ENCODE results near the gene RAET1E. TPM values are rescaled to one million over a fixed set of nuclear protein-coding genes. Genes with fewer than 3 reads are reported as not detected.
"Not testable (repeated sequence)": the region's sequence is repeated elsewhere in the genome, so short reads cannot be mapped to it uniquely, and the experiment has no call there.

Gene RAET1E
- total RNA-seq, 1 donor from 2014 or later: not detected

GRCh38 chr6:149925253-149925973 is 27.5 kb upstream of the RAET1E start:
- H3K36me3 Mint-ChIP-seq (ENCODE audit: low read depth): no peaks in the 10 kb centered on the region
- no peak for DNase-seq (ENCODE audit: low spot score)
- H3K27me3 Mint-ChIP-seq (ENCODE audit: low read depth): peaks cover 83% of the 10 kb centered on the region
- intact Hi-C loops (cut with micrococcal nuclease): loop anchor here (10.0 kb wide), 2 partner anchors 201 to 361 kb away; partner anchors contain the start of gene GINM1
- H3K9me3 Mint-ChIP-seq: no peaks in the 10 kb centered on the region
- no peak overlapping the region for H3K27ac Mint-ChIP-seq
- peaks cover 18% of the 10 kb centered on the region for H3K4me1 Mint-ChIP-seq (ENCODE audit: low read depth)
- peak overlapping the region; percentile 37 for H3K4me3 Mint-ChIP-seq (ENCODE audit: low read depth)

GRCh38 chr6:149924933-149925252 is 27.0 kb upstream of the RAET1E start:
- H3K27me3 Mint-ChIP-seq (ENCODE audit: low read depth): peaks cover 83% of the 10 kb centered on the region
- peaks cover 18% of the 10 kb centered on the region for H3K4me1 Mint-ChIP-seq (ENCODE audit: low read depth)
- intact Hi-C loops (cut with micrococcal nuclease): loop anchor here (10.0 kb wide), 2 partner anchors 200 to 360 kb away; partner anchors contain the start of gene GINM1
- H3K27ac Mint-ChIP-seq: no peak overlapping the region
- DNase-seq (ENCODE audit: low spot score): no peak
- H3K4me3 Mint-ChIP-seq (ENCODE audit: low read depth): no peak overlapping the region
- no peaks in the 10 kb centered on the region for H3K9me3 Mint-ChIP-seq
- H3K36me3 Mint-ChIP-seq (ENCODE audit: low read depth): no peaks in the 10 kb centered on the region

- Mint-ChIP-seq H3K27me3 (ENCODE audit: low read depth) (peaks cover 79% of the 10 kb centered on the region), H3K9me3 (no peaks in the 10 kb centered on the region)
- intact Hi-C loops (cut with micrococcal nuclease): loop anchor here (10.0 kb wide), 2 partner anchors 200 to 360 kb away; partner anchors contain the start of gene GINM1
Measured at GRCh38 chr6:149924206-149924932, 26.5 kb upstream of the RAET1E start.

GRCh38 chr6:149923327-149923986 is 25.5 kb upstream of the RAET1E start:
- intact Hi-C loops (cut with micrococcal nuclease): loop anchor here (1.0 to 10.0 kb wide), 3 partner anchors 58 to 359 kb away; partner anchors contain the start of gene GINM1
- no peak for DNase-seq (ENCODE audit: low spot score)
- Mint-ChIP-seq H3K27ac (no peak overlapping the region), H3K36me3 (ENCODE audit: low read depth) (no peaks in the 10 kb centered on the region), H3K4me1 (ENCODE audit: low read depth) (peaks cover 18% of the 10 kb centered on the region), H3K9me3 (no peaks in the 10 kb centered on the region), H3K27me3 (ENCODE audit: low read depth) (peaks cover 78% of the 10 kb centered on the region), H3K4me3 (ENCODE audit: low read depth) (peak overlapping the region; percentile 71)

More at GRCh38 chr6:149924206-149924932, 26.5 kb upstream of the RAET1E start:
- Mint-ChIP-seq H3K4me1 (ENCODE audit: low read depth) (peaks cover 18% of the 10 kb centered on the region), H3K4me3 (ENCODE audit: low read depth) (peak overlapping the region; percentile 10), H3K36me3 (ENCODE audit: low read depth) (no peaks in the 10 kb centered on the region), H3K27ac (no peak overlapping the region)
- DNase-seq (ENCODE audit: low spot score): no peak

- DNase-seq (ENCODE audit: low spot score): peak; percentile 81
- H3K27ac Mint-ChIP-seq: no peak within 1 kb of the TSS
- H3K4me1 Mint-ChIP-seq (ENCODE audit: low read depth): peaks cover 18% of the 10 kb centered on the region
- H3K4me3 Mint-ChIP-seq (ENCODE audit: low read depth): peak within 1 kb of the TSS; percentile 71
- H3K27me3 Mint-ChIP-seq (ENCODE audit: low read depth): peaks cover 73% of the 10 kb centered on the region
- no peaks in the 10 kb centered on the region for H3K9me3 Mint-ChIP-seq
- no peaks in the 10 kb centered on the region for H3K36me3 Mint-ChIP-seq (ENCODE audit: low read depth)
- intact Hi-C loops (cut with micrococcal nuclease): loop anchor here (1.0 to 10.0 kb wide), 3 partner anchors 57 to 358 kb away; partner anchors contain the start of gene GINM1
Measured at GRCh38 chr6:149922642-149923326, 24.9 kb upstream of the RAET1E start, which contains the start of gene RAET1G. Gene RAET1G (minus strand): TSS chr6:149923121. CDS start chr6:149923010, 111 bp downstream.

GRCh38 chr6:149922091-149922490 is 24.2 kb upstream of the RAET1E start:
- H3K9me3 Mint-ChIP-seq; H3K27ac Mint-ChIP-seq; DNase-seq (ENCODE audit: low spot score); H3K36me3 Mint-ChIP-seq (ENCODE audit: low read depth): not testable (repeated sequence)
- Mint-ChIP-seq H3K4me3 (ENCODE audit: low read depth) (peak overlapping the region; percentile 6), H3K27me3 (ENCODE audit: low read depth) (peaks cover 67% of the 10 kb centered on the region), H3K4me1 (ENCODE audit: low read depth) (peaks cover 18% of the 10 kb centered on the region)
- intact Hi-C loops (cut with micrococcal nuclease): loop anchor here (10.0 kb wide), 2 partner anchors 197 to 357 kb away; partner anchors contain the start of gene GINM1

GRCh38 chr6:149921361-149921760 is 23.4 kb upstream of the RAET1E start:
- Mint-ChIP-seq H3K9me3 (no peaks in the 10 kb centered on the region), H3K27ac (no peak overlapping the region), H3K4me3 (ENCODE audit: low read depth) (no peak overlapping the region), H3K4me1 (ENCODE audit: low read depth) (peaks cover 17% of the 10 kb centered on the region), H3K27me3 (ENCODE audit: low read depth) (peaks cover 66% of the 10 kb centered on the region), H3K36me3 (ENCODE audit: low read depth) (no peaks in the 10 kb centered on the region)
- no peak for DNase-seq (ENCODE audit: low spot score)
- intact Hi-C loops (cut with micrococcal nuclease): loop anchor here (10.0 kb wide), 2 partner anchors 197 to 357 kb away; partner anchors contain the start of gene GINM1

- Mint-ChIP-seq H3K4me3 (ENCODE audit: low read depth) (no peak overlapping the region), H3K9me3 (no peaks in the 10 kb centered on the region), H3K27ac (no peak overlapping the region), H3K36me3 (ENCODE audit: low read depth) (no peaks in the 10 kb centered on the region), H3K4me1 (ENCODE audit: low read depth) (peaks cover 12% of the 10 kb centered on the region), H3K27me3 (ENCODE audit: low read depth) (peaks cover 55% of the 10 kb centered on the region)
- intact Hi-C loops (cut with micrococcal nuclease): loop anchor here (10.0 kb wide), 2 partner anchors 195 to 355 kb away; partner anchors contain the start of gene GINM1
- no peak for DNase-seq (ENCODE audit: low spot score)
Measured at GRCh38 chr6:149919834-149920225, 21.9 kb upstream of the RAET1E start.

GRCh38 chr6:149919126-149919833 is 21.4 kb upstream of the RAET1E start:
- H3K9me3 Mint-ChIP-seq; intact Hi-C loops (cut with micrococcal nuclease); H3K4me3 Mint-ChIP-seq (ENCODE audit: low read depth); DNase-seq (ENCODE audit: low spot score); H3K27ac Mint-ChIP-seq; H3K36me3 Mint-ChIP-seq (ENCODE audit: low read depth): not testable (repeated sequence)
- peaks cover 52% of the 10 kb centered on the region for H3K27me3 Mint-ChIP-seq (ENCODE audit: low read depth)
- H3K4me1 Mint-ChIP-seq (ENCODE audit: low read depth): peaks cover 12% of the 10 kb centered on the region

- H3K9me3 Mint-ChIP-seq: no peaks in the 10 kb centered on the region
- intact Hi-C loops (cut with micrococcal nuclease): no loop called here
- peaks cover 51% of the 10 kb centered on the region for H3K27me3 Mint-ChIP-seq (ENCODE audit: low read depth)
- H3K27ac Mint-ChIP-seq: no peak overlapping the region
- H3K4me1 Mint-ChIP-seq (ENCODE audit: low read depth): peaks cover 9% of the 10 kb centered on the region
- no peaks in the 10 kb centered on the region for H3K36me3 Mint-ChIP-seq (ENCODE audit: low read depth)
- no peak for DNase-seq (ENCODE audit: low spot score)
- H3K4me3 Mint-ChIP-seq (ENCODE audit: low read depth): no peak overlapping the region
Measured at GRCh38 chr6:149918151-149918905, 20.4 kb upstream of the RAET1E start.

GRCh38 chr6:149917679-149918078 is 19.8 kb upstream of the RAET1E start:
- Mint-ChIP-seq H3K27me3 (ENCODE audit: low read depth) (peaks cover 51% of the 10 kb centered on the region), H3K4me3 (ENCODE audit: low read depth) (no peak overlapping the region), H3K9me3 (no peaks in the 10 kb centered on the region), H3K27ac (no peak overlapping the region), H3K36me3 (ENCODE audit: low read depth) (no peaks in the 10 kb centered on the region), H3K4me1 (ENCODE audit: low read depth) (peaks cover 2% of the 10 kb centered on the region)
- intact Hi-C loops (cut with micrococcal nuclease): no loop called here
- no peak for DNase-seq (ENCODE audit: low spot score)
